ENCODE data around the gene SSBP4.

The SSBP4 gene

GRCh38 chr19:18473706-18474087 lies 54.5 kb downstream of the SSBP4 start:
- no peak for DNase-seq

- DNase-seq = no peak
Measured at GRCh38 chr19:18474366-18474887, 55.2 kb downstream of the SSBP4 start.

- no peak for DNase-seq
Measured at GRCh38 chr19:18475004-18475453, 55.8 kb downstream of the SSBP4 start.

- DNase-seq = no peak
Measured at GRCh38 chr19:18475762-18476331, 56.6 kb downstream of the SSBP4 start.

- no peak for DNase-seq
Measured at GRCh38 chr19:18476507-18477041, 57.4 kb downstream of the SSBP4 start.

GRCh38 chr19:18477042-18477779 lies 58.0 kb downstream of the SSBP4 start:
- no peak for DNase-seq

GRCh38 chr19:18477974-18478373 lies 58.8 kb downstream of the SSBP4 start:
- no peak for DNase-seq

- no peak for DNase-seq
Measured at GRCh38 chr19:18478545-18479311, 59.5 kb downstream of the SSBP4 start.

- no peak for DNase-seq
Measured at GRCh38 chr19:18480006-18480691, 61.0 kb downstream of the SSBP4 start.

GRCh38 chr19:18481505-18482222 lies 62.5 kb downstream of the SSBP4 start:
- no peak for DNase-seq

- DNase-seq = no peak
Measured at GRCh38 chr19:18483119-18483890, 64.1 kb downstream of the SSBP4 start.
